WTC11 (cell line): ENCODE data around the gene PAFAH1B2. TPM values are rescaled to one million over a fixed set of nuclear protein-coding genes. Genes with fewer than 3 reads are reported as not detected.

Experiments
- ATAC-seq: fragments of 200-7000 bp; cut with Tn5 transposase; 2 replicates; pipeline ENCODE4 v1.10.0; 2021; ENCODE audit warnings: mild to moderate bottlenecking, moderate library complexity
- CTCF ChIA-PET: fragments of 300-600 bp; sonication (Branson Sonifier 250); formaldehyde crosslinking; loops from one replicate; lab custom pipeline; 2021; ENCODE audit warnings: antibody characterized with exemption; lab: Charles Lee
- POLR2A ChIA-PET: fragments of 350-600 bp; sonication (Branson Sonifier 250); formaldehyde crosslinking; loops from one replicate; lab custom pipeline; 2021; ENCODE audit warnings: antibody characterized with exemption; lab: Charles Lee
- DNase-seq: peaks from one replicate; pipeline ENCODE4 v3.0.0; 2021; ENCODE audit warnings: low spot score
- H3K27ac Mint-ChIP-seq: 2 replicates; pipeline ENCODE4 v1.8.0; 2021; ENCODE audit warnings: mixed read lengths
- H3K27me3 Mint-ChIP-seq: 2 replicates; pipeline ENCODE4 v1.8.0; 2021; ENCODE audit warnings: low read depth, mild to moderate bottlenecking, moderate library complexity, mixed read lengths
- H3K36me3 Mint-ChIP-seq: 2 replicates; pipeline ENCODE4 v1.8.0; 2021; ENCODE audit warnings: mixed read lengths
- H3K4me1 Mint-ChIP-seq: 2 replicates; pipeline ENCODE4 v1.8.0; 2022; ENCODE audit warnings: mixed read lengths
- H3K4me3 Mint-ChIP-seq: 2 replicates; pipeline ENCODE4 v1.8.0; 2021; ENCODE audit warnings: mild to moderate bottlenecking, moderate library complexity, mixed read lengths
- H3K9me3 Mint-ChIP-seq: 2 replicates; pipeline ENCODE4 v1.8.0; 2021; ENCODE audit warnings: mixed read lengths
- AR ChIP-seq: fragments of 250-450 bp; sonication (Bioruptor Pico); IDR thresholded peaks from 2 replicates; pipeline ENCODE4 v1.9.0; 2021; ENCODE audit warnings: mild to moderate bottlenecking
- CDX4 ChIP-seq: fragments of 250-450 bp; sonication (Bioruptor Pico); IDR thresholded peaks from 2 replicates; pipeline ENCODE4 v1.9.0; 2021; ENCODE audit warnings: moderate library complexity, mild to moderate bottlenecking, inconsistent platforms, borderline replicate concordance
- E2F4 ChIP-seq: sonication (generic); formaldehyde crosslinking; IDR thresholded peaks from 2 replicates; pipeline ENCODE4 v1.8.1; 2022; ENCODE audit warnings: low read depth, mild to moderate bottlenecking, moderate library complexity, missing genetic modification reagents, borderline replicate concordance
- EMX1 ChIP-seq: fragments of 250-450 bp; sonication (Bioruptor Pico); IDR thresholded peaks from 2 replicates; pipeline ENCODE4 v1.8.0; 2021; ENCODE audit warnings: mild to moderate bottlenecking
- ERG ChIP-seq: fragments of 250-450 bp; sonication (Bioruptor Pico); IDR thresholded peaks from 2 replicates; pipeline ENCODE4 v1.8.0; 2021; ENCODE audit warnings: mild to moderate bottlenecking
- ETV6 ChIP-seq: sonication (generic); formaldehyde crosslinking; IDR thresholded peaks from 2 replicates; pipeline ENCODE4 v1.8.1; 2022; ENCODE audit warnings: mild to moderate bottlenecking, missing genetic modification reagents
- GTF2I ChIP-seq: fragments of 250-450 bp; sonication (Bioruptor Pico); conservative IDR thresholded peaks from 2 replicates; pipeline ENCODE4 v1.4.0; 2021; ENCODE audit warnings: mild to moderate bottlenecking
- IRF1 ChIP-seq: sonication (generic); formaldehyde crosslinking; IDR thresholded peaks from 2 replicates; pipeline ENCODE4 v1.8.0; 2023; ENCODE audit warnings: missing genetic modification reagents
- NFATC4 ChIP-seq: fragments of 250-450 bp; sonication (Bioruptor Pico); IDR thresholded peaks from 2 replicates; pipeline ENCODE4 v1.9.0; 2021; ENCODE audit warnings: mild to moderate bottlenecking
- NR1H2 ChIP-seq: sonication (generic); formaldehyde crosslinking; IDR thresholded peaks from 2 replicates; pipeline ENCODE4 v1.9.0; 2021; ENCODE audit warnings: mild to moderate bottlenecking, moderate library complexity, missing genetic modification reagents
- NR3C1 ChIP-seq: sonication (generic); formaldehyde crosslinking; conservative IDR thresholded peaks from 2 replicates; pipeline ENCODE4 v1.8.1; 2023; ENCODE audit warnings: low read depth, mild to moderate bottlenecking, missing genetic modification reagents
- OVOL2 ChIP-seq: fragments of 250-450 bp; sonication (Bioruptor Pico); IDR thresholded peaks from 2 replicates; pipeline ENCODE4 v1.9.0; 2021; ENCODE audit warnings: mild to moderate bottlenecking, borderline replicate concordance
- PRDM15 ChIP-seq: sonication (generic); formaldehyde crosslinking; IDR thresholded peaks from 2 replicates; pipeline ENCODE4 v1.8.0; 2022; ENCODE audit warnings: missing genetic modification reagents
- RELA ChIP-seq: sonication (generic); formaldehyde crosslinking; IDR thresholded peaks from 2 replicates; pipeline ENCODE4 v1.8.1; 2022; ENCODE audit warnings: missing genetic modification reagents, mild to moderate bottlenecking, borderline replicate concordance
- ZNF317 ChIP-seq: sonication (generic); formaldehyde crosslinking; IDR thresholded peaks from 2 replicates; pipeline ENCODE4 v1.8.1; 2023; ENCODE audit warnings: low read depth, mild to moderate bottlenecking, moderate library complexity, missing genetic modification reagents, borderline replicate concordance
- total RNA-seq: library from RNA; stranded (reverse); gene quantifications from 3 replicates; pipeline ENCODE4 v1.2.3, GENCODE V29; 2021

The PAFAH1B2 gene
- total RNA-seq, 1 experiment from 2014 or later, result 138 TPM

GRCh38 chr11:117198613-117199012, 54.5 kb downstream of the PAFAH1B2 start:
- ATAC-seq (no peak), DNase-seq (no peak)
- peak overlapping the region; percentile 40 for H3K27ac Mint-ChIP-seq
- ChIA-PET CTCF (interaction anchor here (0.5 to 3.2 kb wide), 6 partner anchors 17 to 408 kb away, joined by 3 to 12 read pairs (median 4); partner anchors contain the start of genes APOA5 and BACE1), POLR2A (interaction anchor here (1.8 kb wide), 1 partner anchor 20 kb away, joined by 4 read pairs; the partner anchor contains the start of gene SIDT2)
- H3K4me3 Mint-ChIP-seq, result peak overlapping the region; percentile 63
- TF ChIP-seq IRF1 (CRISPR knock-in tag) (no peak), E2F4 (CRISPR knock-in tag) (no peak), PRDM15 (no peak), NR3C1 (CRISPR knock-in tag) (no peak), ZNF317 (CRISPR knock-in tag) (no peak), NFATC4 (CRISPR knock-in tag) (0 out of 2 replicates have a peak, but pooled peaks have one; percentile 75), GTF2I (peak; percentile 71; the same call in 1 of the 2 replicates), RELA (CRISPR knock-in tag) (no peak), ETV6 (CRISPR knock-in tag) (no peak)
- peaks cover 36% of the 10 kb centered on the region for H3K4me1 Mint-ChIP-seq
- no peaks in the 10 kb centered on the region for H3K36me3 Mint-ChIP-seq
- no peaks in the 10 kb centered on the region for H3K9me3 Mint-ChIP-seq
- H3K27me3 Mint-ChIP-seq, result no peaks in the 10 kb centered on the region; the same call in 1 of the 2 replicates

GRCh38 chr11:117199053-117199915, 55.2 kb downstream of the PAFAH1B2 start, which contains the start of gene TAGLN:
TSS of gene TAGLN (plus strand) at chr11:117199370. CDS start at chr11:117203014, 3,644 bp downstream.
- ChIA-PET CTCF (interaction anchor here (0.5 to 3.2 kb wide), 7 partner anchors 18 to 408 kb away, joined by 3 to 12 read pairs (median 4); partner anchors contain the start of genes APOA5 and BACE1), POLR2A (interaction anchor here (1.5 to 1.8 kb wide), 2 partner anchors 20 to 21 kb away, joined by 4 to 5 read pairs; partner anchors contain the start of gene SIDT2)
- no peaks in the 10 kb centered on the region; the same call in 1 of the 2 replicates for H3K27me3 Mint-ChIP-seq
- H3K4me3 Mint-ChIP-seq, result peak within 1 kb of the TSS; percentile 63
- no peaks in the 10 kb centered on the region for H3K36me3 Mint-ChIP-seq
- H3K4me1 Mint-ChIP-seq, result peaks cover 36% of the 10 kb centered on the region
- H3K9me3 Mint-ChIP-seq, result no peaks in the 10 kb centered on the region
- ATAC-seq (peak; percentile 72), DNase-seq (peak; percentile 84)
- no peak for TF ChIP-seq NR1H2 (CRISPR knock-in tag)
- peak; percentile 74; the same call in 1 of the 2 replicates for TF ChIP-seq AR (CRISPR knock-in tag)
- TF ChIP-seq ERG (CRISPR knock-in tag), result 0 out of 2 replicates have a peak, but pooled peaks have one; percentile 72
- no peak for TF ChIP-seq CDX4
- TF ChIP-seq OVOL2 (CRISPR knock-in tag), result no peak
- TF ChIP-seq EMX1 (CRISPR knock-in tag), result peak; percentile 51; the same call in 1 of the 2 replicates
- H3K27ac Mint-ChIP-seq, result peak within 1 kb of the TSS; percentile 83
